Fibroblast of the conjunctiva (primary cell): ENCODE measurements around the gene OXER1.

Experiments used
- DNase-seq: peaks from one replicate; pipeline ENCODE4 v3.0.0-alpha.2; 2010; ENCODE audit warnings: low read depth

OXER1 gene, protein sequence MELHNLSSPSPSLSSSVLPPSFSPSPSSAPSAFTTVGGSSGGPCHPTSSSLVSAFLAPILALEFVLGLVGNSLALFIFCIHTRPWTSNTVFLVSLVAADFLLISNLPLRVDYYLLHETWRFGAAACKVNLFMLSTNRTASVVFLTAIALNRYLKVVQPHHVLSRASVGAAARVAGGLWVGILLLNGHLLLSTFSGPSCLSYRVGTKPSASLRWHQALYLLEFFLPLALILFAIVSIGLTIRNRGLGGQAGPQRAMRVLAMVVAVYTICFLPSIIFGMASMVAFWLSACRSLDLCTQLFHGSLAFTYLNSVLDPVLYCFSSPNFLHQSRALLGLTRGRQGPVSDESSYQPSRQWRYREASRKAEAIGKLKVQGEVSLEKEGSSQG

DNA sequence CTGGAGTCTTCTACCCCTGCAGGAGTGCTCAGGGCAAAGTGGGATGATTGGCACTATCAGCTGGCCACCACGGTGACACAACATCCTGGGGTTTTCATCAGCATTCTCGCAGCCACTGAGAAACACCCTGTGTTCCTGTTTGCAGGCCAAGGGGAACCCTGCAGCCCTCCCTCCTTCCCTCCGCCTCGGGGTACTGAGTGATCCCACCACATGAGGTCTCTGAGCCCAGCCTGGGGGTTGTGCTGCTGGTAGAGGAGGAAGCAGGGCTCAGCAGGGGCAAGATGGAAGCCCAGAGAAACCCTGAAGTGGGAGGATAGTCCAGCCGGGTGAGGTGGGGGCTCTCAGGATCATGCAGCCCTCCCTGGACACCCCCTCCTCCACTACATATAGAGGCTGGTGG lies at the start of gene OXER1:
Gene OXER1, minus strand, starts transcription at position 40 of the 400 bp plus-strand sequence. CDS start 73 bp downstream, outside the sequence.
- DNase-seq = no peak

DNA sequence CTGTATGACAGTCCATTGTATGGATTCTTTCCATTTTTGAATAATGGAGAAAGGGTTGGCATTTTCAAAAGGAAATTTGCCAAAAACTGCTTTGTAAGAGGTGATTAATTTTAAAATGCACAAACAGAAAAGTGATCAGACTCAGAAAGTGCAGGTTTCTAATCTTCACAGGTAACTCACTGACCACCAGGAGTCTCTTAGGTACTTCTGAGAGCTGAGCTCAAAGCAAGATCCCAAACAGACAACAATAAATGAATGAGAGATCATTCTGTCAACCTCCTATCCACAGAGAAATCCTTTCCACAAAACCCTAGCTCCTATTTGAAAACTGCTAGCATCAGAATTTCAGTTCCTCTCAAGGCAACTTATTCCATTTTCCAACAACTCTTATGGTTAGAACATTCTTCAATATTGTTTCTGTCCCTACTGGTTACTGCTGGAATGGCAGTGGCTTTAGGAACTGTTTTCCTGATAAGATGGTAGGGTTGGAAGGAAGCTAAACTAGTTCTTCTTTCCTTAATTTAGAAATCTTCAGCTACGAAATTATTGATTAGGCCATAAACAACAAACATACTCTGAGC lies 49.1 kb upstream of the OXER1 start:
- no peak for DNase-seq

DNA sequence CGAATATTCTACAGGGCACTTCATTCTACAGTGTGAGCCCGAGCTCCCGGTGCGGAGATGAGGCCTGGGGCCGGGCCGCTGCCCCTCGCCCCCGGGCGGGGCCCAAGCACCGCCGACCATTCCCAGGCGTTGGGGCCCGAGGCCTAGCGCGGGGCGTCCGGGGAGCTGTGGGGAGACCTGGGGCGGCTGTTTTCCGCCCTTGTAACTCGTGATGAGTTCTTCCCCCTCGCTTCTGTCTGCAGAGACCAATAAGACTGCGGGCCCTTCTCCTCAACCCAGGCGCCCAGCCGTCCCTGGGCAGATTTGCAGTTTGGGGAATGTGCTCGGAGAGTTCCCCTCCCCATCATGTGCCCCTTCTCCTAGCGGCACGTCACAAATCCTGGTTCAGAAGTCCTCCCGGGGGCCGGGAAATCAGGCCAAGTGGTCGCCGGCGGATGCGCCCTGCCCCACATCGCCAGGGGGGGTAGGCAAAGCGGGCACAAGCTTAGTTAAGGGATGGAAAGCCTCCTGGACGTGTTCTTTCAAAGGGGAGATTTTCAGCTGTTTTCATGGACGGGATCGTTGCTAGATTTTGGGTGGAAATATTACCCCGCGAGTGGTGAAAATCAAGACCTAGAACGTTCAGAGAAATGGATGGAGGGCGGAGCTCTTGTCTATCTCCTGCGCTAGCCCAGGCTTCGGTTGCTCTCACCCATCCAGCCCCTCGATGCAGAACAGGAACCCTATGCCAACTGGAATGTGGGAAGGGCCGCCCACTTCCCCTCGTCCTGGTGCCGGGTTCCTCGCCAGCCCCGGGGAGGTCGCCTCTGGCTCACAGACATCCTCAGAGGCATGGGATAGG lies 47.3 kb upstream of the OXER1 start:
- DNase-seq = peak; percentile 47

DNA sequence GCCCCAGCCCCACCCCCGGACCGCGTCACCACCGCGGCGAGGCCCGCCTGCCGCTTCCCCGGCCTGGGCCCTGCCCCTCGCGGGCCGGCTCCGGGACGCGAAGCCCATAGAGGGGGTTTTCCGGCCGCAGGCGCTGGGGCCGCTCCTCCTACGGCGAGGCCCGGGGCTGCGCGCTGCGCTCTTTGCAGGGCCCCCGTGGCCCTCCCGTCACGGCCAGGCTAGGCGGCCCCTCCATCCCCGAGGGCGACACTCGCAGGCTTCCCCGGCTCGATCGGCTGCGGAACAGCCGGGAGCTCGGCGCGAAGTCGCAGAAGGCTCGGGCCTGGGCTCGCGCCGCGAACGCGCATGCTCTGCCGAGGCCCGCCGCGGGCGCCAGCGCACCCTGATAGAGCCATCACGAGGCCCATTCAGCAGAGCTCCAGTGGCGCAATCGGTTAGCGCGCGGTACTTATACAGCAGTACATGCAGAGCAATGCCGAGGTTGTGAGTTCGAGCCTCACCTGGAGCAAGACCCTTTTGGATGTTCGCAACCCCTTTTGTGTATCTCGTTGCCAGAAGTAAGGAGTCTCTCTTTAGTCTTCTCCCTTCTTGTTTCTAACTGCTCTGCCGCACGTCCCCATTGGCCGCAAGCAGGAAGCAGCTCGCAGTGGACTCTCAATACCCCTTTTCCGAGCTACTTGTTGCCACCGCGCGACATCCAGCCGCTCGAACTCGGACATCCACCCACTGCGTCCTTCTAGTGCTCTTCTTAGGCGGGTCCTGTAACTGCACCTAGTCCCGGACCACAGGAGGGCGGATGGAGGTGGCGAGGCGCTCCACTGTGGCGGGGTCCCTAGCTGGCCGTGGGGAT lies 46.4 kb upstream of the OXER1 start:
- peak; percentile 97 for DNase-seq

DNA sequence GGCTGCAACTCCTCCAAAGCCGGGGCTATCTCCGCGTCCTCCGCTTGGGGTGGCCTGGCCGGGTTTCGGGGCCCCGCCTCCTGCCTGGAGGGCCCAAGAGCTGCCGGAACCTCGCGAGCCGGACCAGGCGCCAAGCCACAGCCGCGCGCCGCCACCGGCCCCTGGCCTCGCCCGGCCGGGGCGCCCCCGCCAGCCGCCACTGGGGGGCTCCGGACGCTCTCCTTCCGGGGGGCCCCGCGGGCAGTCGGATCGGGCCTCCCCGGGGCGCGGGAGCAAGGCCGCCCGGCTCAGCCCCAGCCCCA lies 45.8 kb upstream of the OXER1 start:
- DNase-seq = peak; percentile 60

DNA sequence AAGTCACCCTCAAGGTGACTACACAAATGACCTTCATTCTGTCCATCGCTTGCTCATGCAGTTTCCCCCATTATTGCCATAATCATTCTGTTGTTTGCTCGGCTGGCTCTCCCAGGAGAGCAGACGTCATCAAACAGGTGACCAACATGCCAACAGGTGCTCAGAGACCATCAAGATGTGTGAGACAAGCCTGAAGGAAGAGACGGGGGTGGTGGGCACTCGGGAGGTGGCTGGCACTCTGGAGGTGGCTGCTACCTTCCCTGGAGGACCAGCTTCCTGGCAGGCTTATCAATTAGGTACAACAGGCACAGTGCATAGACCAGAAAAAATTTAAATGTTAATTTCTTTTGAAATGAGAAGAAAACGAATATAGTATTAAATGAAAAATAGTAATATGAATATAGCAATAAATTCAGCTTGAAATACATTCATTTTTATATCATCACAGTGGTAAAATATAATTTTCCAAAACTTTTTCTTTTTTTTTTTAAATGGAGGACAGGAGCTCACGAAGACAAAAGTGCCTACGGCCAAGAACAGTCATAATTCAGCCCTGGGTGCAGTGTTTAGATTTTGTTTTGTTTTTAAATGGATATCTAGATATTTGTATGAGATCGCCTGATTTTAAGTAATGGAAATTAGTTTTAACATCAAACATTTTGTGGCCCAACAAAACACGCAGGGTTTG lies 45.3 kb upstream of the OXER1 start:
- no peak for DNase-seq

DNA sequence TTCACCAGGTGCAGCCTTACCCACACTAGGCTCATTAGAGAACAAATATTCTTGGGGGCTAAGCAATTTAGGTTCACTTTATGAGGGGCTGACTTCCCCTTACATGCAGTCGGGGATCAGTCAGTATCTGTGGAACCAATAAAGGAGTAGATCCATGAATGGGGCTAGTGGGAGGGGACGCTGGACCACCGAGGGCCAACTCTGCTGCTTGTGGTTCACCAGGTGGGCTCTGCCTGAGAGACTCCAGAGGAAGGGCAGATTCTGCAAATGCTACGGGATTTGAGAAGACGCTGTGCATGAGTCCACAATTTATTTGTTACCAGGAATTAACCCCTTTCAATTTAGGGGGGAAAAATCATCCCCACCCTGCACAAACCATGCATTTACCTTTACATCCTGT lies 44.4 kb upstream of the OXER1 start:
- no peak for DNase-seq

DNA sequence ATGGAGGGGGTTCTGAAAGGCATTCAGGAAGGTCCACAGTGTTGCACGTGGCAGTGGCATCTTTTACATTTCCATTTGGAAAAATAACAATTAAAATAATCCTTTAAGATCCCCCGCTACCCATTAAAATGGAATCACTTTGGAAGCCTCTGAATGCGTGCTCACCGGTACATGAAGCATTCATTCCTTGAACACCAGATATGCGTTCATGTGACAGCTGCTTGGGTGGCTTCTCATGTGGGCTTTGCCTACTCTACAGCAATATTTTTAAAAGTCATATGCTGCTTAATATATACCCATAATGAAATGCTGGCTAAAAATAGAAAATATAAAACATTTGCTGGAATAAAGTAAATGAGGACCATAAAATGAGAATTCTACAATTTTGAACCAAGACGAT lies 42.9 kb upstream of the OXER1 start:
- no peak for DNase-seq

DNA sequence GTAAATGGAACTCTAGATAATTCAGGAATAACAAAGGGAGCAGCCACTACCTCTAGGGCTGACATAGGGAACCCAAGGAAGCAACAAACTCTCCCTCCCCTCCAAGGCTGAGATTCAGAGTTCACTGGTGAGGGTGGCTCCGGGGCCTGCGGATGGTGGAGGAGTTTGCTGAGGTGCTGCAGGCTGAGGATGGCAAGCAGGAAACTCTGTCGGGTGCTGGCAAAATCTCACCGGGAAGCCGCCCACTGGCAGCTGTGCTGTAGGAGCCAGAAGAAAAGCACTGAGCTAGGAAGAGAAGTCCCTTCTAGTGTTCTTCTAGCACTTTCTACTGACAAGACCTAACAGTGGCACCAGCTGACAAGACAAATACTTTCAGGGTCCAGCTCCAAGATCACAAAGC lies 41.0 kb upstream of the OXER1 start:
- no peak for DNase-seq

DNA sequence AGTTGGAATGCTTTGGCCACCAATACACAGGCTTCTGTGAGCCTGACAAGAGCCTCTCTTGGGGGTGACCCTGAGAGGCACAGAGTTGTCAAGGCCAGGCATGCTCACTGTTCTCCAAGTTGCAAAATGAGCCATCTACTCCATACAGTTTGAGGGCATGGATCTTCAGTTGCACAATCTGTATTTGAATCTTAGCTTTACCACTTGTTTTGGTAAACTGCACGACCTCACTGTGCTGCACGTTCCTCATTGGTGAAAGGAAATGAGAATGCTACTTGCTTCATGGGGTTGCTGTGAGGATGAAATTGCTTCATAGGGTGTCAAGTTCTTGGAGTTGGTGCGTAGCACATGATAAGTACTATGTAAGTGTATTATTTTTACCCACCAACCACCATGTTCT lies 40.4 kb upstream of the OXER1 start:
- DNase-seq = no peak

DNA sequence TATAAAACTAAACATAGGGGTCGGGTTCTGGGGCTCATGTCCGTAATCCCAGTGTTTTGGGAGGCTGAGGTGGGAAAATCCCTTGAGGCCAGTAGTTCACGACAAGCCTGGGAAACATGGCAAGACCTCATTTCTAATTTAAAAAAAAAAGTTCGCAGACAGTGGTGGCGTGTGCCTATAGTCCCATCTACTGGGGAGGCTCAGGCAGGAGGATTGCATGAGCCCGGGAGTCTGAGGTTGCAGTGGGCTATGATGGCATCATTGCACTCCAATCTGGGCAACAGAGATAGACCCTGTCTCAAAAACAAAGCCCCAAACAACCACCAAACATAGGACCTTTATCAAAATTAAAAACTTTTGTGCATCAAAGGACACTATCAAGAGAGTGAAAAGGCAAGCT lies 38.2 kb upstream of the OXER1 start:
- DNase-seq = no peak

DNA sequence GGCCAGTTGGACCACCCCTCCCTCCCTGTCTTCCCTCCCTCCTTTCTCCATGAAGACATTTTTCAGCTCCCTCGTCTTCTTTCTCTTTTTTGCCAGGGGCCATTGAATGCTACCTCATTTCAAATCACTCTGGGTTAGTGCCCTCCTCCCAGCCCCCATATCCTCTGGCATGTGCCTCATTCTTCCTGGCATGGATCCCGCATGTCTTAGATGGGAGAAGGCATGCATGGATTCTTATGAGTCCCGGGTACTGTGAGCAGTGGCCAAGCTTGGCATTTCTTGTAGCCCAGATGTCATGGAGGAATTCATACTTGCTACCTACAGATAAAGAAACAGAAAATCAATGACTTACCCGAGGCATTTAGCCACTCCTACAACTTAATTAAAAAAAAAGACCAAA lies 37.4 kb upstream of the OXER1 start:
- DNase-seq = no peak

DNA sequence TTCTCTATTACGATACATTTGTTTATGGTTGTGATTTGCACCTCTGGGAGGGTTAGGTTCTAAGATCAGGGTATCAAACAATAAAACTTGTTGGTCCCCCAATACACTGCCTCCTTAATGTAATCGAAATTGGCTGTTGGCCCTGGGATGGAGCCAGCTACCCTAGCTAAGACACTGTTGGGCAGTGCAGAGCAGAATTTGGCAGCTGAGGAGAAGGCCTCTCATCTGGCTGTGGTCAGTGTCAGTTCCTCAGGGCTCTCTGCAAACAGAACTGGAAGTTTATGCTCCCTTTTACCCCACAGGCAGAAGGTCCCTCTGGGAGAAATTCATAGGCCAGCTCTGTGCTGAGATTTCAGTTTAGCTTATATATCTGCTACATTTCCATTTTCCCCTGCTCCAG lies 37.0 kb upstream of the OXER1 start:
- no peak for DNase-seq

DNA sequence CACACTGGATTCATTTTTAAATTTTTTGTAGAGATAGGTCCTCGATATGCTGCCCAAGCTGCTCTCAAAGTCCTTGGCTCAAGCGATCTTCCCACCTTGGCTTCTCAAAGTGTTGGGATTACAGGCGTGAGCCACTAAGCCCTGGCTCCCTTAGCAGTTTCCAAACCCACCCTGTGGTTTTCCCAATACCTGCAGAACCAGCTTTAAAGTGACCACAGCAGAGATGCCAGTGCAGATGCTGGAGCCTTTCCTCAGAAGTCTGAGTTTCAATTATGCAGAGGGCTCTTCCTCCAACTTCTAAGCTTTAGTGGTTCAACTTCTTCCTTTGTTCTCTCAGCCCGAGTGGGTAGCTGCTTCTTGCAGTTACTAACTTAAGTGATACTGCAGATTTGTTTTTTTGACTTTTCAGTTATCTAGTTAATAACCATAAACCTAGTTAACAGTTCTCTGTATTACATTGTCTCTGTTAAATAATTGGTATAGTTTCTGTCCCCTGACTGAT lies 36.6 kb upstream of the OXER1 start:
- DNase-seq = no peak

DNA sequence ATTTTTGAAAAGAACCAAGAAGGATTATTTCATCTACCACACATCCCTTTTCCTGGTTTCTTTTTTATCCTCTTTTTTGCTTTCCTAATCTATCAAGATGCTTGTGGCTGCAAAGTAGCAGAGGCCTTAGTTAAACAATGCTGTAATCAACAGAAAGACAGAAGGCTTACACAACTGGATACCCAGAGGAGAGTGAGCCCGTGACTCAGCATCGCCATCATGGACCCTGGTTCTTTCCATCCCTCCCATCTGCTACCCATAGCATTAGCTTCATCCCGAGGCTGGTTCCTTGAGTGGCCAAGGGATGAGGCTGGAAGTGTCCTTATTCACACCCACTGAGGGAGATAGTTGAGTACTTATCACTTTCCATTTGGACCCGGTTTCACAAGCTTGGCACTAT lies 35.9 kb upstream of the OXER1 start:
- DNase-seq = no peak

DNA sequence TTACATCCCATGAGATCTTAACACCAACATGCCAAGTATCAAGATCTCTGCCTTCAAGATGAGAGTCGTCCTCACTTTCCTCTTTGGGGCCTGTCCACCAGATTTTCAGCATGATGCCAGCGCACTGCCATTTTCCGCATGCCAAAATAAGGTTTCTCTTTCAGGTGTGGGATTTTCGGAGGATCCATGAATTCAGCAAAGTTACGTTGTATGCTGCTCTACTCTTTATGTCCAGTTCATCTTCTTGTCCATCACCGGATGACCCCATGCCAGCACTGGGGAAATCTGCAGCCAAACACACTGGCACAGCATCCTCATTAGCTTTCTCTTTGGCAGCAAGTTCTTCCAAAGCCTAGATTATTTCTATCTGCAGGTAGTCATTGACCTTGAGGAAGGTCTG lies 33.3 kb upstream of the OXER1 start:
- no peak for DNase-seq

DNA sequence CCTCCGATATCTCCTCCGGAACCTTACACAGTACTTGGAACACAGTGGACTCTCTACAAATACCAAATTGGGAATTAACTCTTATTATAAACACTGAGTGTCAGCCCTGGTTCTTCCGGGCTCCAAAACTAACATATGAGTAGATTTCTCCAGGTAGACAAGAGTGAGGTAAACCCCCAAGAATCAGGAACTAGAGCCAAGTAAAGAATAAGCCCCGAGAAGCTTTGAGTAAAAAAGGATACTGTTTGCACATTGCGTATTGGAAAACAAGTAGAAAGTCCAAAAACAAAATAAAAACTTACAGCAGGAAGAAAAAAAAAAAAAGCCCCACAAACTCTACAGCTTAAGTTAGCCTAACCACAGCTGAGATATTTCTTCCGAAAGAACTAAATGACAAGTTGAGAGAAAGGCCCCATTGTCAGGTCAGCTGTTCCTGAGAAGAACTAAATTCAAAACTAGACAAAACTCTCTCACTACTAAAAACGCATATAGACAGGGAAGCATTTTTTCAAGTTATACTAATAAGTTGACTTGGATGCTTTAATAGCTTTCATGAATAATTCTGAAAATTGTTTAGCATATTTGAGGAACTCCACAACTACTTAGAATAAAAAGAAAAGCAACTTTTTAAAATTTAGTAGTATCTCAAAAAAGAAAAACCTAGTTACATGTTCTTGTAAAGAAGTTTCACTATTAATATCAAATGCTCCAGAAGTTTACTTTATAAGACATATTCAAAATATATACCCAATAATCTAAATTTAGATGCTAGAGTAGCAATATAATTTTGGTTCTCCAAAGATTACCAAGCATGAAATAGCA lies 32.7 kb upstream of the OXER1 start:
- no peak for DNase-seq

DNA sequence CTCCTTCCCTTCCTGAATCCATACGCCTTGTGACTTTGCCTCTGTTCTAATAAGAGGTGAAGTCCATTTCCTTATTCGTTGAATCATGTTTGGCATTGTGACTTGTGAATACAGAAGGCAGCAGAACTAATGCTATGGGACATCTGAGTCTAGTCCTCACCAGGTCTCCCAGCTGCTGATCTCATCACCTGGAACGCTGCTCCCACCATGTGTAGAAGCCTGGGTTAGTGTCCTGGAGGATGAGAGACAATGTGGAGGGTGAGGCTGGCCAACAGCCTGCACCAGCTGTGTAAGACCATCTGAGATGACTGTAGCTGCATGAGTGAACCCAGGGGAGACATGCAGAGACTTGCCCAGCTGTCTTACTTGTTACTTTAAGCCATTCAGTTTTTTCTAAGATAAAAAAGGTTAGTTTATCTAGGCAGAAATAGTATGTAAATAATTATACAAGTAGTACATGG lies 31.9 kb upstream of the OXER1 start:
- no peak for DNase-seq

DNA sequence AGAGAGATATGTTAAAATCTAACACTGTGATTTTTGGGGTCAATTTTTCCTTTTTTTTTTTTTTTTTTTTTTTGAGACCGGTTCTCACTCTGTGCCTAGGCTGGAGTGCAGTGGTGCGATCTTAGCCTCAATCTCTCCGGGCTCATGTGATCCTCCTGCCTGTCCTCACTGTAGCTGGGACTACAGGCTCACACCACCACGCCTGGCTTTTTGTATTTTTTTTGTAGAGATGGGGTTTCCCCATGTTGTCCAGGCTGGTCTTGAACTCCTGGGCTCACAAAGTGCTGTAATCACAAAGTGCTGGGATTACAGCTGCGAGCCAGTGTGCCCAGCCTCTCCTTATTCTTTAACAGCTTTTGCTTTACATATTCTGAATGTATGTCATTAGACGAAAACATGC lies 31.3 kb upstream of the OXER1 start:
- DNase-seq = no peak

DNA sequence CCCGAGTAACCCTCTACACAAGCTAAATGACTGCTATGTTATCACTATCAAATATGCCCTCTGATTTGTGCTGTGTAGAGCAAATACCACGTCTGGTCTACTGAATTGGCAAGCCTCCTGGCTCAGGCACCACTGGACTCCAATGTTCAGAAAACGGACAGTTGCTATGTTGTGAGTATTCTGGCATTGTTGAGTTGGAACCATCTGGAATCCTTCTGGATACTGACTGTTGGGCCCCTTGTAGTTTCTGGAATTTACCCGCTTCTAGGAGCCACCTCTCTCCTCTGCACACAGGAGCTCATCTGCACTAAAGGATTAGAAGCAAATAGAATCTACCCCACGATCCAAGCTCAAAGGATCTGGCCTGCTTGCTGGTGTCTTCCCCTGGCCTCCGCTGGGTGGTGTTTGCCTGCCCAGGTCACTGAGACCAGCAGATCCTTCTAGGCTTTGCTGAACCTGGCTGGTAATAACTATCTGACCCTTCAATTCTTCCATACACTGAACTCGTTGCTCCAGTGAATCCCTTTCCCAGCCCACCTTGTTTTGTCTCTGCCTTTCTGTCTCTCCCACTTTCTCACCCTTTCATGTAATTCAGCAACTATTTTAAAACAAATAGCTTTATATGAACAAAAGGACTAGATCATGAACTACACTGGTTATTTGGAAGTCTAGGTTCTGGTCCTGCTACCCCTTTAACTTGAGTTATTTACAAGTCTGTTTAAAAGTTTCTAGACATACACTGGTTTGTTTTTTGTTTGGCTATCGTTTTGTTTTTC lies 30.5 kb upstream of the OXER1 start:
- no peak for DNase-seq
